Stimulated activated CD4-positive, alpha-beta T cell treated with anti-CD3 and anti-CD28 coated beads, Interleukin-12 subunit alpha, Interleukin-12 subunit beta, amount 100 ng/mL, for 48 hours (primary cell): ENCODE measurements around the gene CBX2.

ENCODE experiments used
- DNase-seq, 3 donors: peaks; one replicate each; pipeline ENCODE4 v3.0.0-alpha.2; 2020; ENCODE audit warnings: low read depth in 2 of 3, low spot score in 1 of 3

The CBX2 gene

DNA sequence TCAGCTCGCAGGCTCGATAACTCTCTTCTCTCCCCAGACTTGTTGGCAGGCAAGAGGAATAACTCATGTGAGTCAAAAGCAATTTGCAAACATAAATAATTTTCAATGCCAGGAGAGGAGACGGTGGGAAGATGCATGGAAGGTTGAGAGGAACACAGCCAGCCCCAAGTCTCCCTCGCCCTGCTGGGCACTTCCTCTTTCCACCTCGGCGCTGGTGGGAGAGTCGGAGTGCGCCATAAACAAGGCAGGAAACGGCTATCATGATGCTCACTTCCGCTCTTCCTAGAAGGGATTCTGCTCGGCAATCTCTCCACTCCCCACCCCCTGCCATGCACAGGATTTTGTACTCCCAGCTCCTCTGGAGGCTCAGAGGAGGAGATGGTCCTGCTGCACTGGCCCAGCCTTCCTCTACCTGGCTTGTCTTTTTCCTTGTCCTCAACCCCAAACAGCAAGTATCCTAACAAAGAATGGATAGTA is 48.3 kb downstream of the CBX2 start:
- no peak for DNase-seq

DNA sequence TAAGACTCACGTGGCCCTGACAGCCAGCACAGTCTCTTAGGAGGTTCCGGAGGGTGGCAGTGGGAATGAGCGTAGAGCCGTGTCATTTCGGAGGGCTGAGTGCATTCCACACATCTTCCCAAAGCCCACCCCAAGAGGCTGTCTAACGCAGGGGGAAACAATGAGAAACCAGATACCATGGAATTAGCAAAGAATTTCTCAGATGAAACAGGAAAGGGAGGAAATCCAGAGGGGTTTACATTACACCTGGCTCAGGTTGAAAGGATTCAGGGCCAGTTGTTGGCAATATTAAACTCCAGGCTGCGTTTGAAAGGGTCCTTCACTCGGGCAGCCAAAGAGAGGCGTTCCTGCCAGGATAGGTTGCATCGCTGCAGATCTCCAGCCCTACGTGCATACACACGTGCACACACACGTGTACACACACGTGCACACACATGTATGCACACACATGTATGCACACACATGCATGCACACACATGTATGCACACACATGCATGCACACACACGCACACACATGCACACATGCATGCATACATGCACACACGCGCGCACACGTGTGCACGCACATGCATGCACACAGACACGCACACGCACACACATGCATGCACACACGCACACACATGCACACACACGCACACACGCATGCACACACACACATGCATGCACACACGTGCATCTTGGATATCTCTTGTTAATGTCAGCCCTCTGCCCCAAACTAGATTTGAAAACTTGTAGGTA is 49.1 kb downstream of the CBX2 start:
- no peak for DNase-seq

DNA sequence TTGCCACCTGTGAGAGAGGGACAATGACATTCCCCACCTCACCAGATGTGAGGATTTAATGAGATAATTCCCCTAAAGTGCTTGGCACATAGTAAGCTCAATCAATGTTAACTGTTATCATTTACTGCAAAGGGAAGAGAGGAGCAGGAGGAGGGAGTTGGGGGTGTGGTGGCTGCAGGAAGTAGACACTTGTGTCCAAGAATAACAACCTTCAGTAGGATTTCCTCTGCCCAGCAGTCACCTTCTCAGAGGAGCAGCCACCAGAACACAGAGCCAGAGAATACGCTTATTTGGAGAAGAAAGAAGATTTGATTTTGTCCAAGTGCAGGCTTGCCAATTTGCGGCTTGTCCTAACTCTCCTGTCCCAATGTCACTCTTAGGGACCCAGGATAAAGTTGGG is 51.1 kb downstream of the CBX2 start:
- DNase-seq: no peak

DNA sequence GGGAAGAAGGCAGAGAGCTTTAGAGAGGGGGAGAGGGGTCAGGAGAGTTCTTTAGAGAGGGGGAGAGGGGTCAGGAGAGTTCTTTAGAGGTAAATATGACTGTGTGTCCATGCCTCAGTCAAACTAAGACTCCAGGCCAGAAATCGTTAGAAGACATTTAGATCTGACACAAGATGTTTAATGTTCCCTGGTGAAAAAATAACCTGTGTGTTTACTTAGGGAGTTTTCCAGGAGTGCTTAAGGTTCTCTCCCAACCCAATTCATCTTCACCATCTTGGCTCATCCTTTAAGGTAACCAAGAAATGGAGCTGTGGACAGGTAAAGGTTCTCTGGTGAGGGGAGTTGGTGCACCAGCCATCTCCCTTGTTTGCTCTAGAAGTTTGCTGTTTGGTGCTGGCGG is 51.5 kb downstream of the CBX2 start:
- DNase-seq: no peak

DNA sequence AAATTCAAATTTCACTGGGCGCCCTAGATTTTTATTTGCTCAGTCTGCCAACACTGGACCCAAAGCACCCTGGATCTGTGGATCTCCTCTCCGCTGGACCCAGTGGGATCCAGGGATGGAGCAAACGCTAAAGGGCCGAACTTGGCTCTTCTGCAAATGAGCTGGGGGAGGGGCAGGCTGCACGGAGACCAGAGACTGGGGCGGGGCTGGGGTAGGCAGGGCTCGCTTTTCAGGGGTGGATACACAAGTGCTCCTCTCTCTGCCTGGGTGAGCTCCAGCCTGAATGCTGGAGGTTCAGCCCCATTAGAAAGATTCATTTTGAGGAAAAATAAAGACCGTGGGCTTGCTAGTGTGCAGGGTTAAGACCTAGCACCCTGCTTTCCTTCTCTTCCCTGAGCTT is 52.4 kb downstream of the CBX2 start:
- DNase-seq: no peak

DNA sequence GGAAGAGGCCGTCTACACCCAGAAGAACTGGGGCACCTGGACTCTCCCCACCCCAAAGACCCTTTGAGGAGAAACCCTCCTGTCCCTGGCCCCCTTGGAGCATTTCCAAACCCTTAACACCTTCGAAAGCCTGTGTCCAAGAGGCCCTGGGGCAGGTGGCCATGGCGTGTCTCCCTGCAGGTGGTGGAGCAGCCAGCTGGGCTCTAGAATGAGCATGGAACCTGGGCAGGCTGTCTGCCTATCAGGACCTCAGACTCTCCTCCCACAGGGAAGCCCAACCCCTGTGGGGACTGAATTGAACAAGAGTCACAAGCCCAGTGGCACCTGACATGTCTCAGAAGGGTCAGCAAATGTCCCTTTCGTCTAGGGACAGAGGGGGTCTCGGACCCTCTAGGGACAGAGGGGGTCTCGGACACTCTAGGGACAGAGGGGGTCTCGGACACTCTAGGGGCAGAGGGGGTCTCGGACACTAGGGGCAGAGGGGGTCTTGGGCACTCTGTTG is 52.9 kb downstream of the CBX2 start:
- DNase-seq: no peak

DNA sequence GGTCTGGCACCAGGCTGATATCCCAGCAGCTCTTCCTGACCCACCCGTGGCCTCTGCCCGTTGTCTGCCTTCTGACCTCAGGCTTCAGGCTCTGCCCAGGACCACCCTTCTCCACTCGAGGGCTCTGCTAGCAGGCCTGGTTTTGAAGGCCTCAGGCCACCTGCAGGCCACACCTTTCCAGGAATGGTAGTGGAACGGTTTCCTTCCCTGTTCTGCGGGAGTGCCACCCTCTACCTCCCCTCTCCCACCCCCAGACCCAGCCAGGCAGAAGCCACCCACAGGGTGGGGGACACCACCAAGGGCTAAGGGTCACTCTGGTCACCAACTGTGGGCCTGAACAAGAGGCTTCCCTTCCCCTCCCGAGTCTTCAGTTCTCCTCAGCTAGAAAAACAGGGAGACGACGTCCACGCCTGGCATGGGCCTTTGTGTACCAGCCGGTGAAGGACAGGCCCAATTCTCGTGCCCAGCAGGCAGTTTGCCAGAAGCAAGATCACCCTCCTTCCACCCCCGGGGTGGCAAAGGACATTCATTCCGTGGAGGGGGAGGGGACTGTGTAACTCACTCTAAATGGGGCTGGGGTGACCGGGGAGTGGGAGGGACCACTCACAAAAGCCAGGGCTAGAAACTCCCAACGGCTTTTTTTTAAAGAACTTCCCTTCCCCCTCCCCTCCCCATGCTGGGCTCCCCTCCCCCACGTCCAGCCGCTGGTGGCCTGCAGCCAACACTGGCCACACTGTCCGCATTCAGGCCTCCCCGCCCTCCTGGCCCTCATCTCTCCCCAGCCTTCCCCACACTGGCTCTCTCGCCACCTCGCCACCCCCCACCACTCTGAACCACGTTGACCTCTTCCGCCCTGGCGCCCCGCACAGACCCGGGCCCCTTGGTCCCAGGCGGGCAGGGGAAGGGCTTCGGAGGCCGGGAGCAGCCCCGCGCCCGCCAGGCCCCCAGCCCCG is 53.6 kb downstream of the CBX2 start:
- DNase-seq: no peak

DNA sequence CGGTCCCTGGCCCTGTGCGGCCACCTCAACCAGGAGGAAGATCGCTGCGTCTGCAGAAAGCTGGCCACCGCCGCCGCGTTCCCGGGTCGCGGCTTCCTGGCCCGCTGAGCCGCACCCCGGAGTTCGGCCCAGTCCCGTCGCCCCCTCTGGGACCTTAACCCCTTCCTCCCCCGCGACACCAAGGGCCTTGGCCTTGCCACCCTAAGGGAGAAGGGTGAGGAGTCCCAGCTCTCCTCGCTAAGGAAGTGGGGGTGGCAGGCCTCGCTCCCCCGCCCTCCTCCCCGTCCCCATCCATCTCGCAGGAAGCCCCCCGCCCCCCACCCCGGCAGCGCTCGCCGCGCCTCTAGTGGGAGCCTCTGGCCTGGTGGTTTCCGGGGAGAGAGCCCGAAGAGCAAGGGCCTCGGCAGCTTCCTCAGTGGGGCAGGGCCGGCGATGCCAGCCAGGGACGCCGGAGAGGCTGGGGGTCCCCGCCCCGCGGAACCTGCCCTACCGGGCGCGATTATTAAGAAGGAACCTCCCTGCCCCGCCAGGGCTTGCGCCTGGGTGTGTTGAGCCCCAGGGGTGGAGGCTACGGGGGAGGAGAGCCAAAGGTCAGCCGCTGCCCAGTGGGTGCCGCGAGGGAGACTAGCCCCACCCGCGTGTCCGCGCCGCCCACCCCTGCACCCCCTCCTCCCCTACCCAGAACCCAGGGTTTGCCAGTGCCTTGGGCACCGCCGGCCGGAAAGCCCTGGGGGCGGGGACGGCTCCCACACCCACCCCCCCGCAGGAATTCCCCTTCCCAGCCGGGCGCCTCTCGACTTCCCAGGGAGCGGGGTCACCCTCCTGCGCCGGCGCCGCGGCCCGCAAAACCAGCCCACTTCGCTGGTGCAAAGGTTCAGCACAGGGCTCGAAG is 54.5 kb downstream of the CBX2 start:
- DNase-seq: no peak

DNA sequence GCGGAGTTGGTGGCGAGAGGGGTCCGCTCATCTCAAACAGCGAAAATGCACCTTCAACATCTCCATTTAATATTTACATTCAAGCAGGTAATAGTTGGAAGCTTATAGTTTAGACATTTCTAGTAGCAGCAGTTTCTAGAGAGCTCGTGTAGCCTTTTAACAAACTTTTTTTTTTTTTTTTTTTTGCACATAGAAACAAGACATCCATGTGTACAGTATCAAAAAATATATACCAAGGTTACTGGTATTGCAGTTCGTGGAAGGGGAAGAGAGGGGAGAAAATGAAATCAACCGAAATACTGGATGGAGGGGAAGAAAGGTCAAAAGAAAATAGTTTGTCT is 55.1 kb downstream of the CBX2 start:
- DNase-seq: no peak

DNA sequence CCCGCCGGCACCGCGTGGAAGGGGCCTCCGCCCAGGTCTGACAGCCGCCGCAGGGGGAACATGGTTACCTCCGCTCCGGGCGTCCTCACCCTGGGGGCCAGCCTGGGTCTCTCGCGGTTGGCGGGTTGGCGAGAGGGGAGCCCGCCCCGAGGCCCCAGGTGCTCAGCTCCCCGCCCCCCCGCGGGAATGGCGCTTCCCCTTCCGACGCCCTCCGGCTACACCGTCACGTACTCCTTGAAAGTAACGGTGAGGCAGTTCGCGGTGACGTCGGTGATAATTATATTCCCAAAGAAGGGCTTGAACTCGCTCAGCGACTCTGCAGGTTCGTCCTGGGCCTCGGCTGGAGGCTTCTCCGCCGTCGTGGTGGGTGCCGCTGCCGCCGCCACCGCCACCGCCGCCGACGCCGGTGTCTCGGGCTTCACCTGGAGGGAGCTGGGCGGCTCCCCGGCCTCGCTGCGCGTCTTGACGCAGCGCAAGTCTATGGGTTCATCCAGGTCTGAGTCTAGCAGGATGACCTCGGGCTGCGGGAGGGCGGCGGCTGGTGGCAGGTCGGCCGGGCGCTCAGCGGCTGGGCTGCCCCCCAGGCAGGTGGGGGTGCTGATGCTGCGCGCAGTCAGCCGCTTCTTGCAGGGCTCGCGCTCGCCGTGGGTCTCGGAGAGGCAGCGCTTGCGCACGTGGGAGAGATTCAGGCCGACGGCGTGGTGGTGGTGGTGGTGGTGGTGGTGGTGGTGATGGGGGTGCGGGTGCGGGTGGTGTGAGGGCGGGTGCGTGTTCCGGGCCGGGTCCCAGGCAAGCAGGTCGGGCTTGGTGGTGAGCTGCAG is 56.0 kb downstream of the CBX2 start:
- no peak for DNase-seq

DNA sequence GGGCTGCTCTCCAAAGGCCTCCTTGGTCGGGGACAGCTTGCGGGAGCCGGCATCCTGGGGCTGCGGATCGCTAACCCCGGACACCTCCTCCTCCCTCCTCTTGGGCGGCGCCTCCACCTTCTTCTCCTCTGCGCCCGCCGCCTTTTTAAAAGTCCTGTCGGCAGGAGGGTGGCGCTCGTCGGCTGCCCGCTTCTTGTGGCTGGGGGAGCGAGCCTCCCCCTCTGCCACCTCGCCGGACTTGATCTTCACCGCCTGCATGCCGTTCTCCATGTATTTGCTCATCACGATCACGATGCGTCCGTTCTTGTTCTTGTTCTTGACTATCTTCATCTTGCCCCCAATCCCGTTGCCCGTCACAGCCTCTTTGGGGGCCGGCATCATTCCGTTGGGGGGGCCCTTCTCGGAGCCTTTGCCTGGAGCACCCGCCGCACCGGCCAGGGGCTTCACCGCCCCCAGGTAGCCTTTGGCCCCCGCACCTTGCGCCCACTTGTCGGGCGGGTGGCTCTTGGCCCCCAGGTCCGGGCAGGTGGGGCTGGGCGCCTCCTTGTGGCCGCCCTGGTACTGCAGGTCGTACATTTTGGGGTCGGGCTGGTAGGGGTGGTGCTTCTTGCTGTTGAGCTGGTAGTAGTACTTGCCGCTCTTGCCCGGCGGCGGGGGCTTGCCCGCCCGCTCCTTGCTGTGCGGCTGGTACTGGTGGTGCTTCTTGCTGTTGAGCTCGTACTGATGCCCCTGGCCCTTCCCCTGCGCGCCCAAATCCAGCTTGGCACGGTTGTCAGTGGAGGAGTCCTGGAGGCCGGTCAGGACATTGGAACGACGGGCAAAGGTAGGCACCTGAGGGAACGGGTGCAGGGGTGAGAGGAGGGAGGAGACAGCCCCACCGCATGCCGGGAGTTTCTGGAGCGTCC is 56.9 kb downstream of the CBX2 start:
- no peak for DNase-seq

DNA sequence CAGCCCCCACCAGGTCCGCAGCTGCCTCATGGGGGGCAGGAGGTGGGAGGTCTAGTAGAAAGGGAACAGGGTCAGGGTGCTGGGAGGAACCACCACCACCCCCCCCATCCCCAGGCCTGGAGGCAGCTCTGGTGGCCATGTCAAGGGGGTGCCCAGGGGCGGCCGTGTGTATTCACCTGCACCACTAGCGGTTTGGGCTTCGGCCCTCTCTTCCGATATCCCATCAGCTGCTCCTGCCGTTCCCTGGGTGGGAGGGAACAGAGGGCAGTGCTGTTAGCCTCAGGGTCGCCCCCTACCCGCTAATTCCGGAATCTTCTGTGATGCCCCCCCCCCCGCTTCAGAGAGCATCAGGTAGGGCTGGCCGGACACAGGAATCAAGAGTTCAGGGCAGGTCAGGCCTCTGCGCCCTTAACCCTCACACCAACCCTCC is 57.5 kb downstream of the CBX2 start:
- DNase-seq: no peak

DNA sequence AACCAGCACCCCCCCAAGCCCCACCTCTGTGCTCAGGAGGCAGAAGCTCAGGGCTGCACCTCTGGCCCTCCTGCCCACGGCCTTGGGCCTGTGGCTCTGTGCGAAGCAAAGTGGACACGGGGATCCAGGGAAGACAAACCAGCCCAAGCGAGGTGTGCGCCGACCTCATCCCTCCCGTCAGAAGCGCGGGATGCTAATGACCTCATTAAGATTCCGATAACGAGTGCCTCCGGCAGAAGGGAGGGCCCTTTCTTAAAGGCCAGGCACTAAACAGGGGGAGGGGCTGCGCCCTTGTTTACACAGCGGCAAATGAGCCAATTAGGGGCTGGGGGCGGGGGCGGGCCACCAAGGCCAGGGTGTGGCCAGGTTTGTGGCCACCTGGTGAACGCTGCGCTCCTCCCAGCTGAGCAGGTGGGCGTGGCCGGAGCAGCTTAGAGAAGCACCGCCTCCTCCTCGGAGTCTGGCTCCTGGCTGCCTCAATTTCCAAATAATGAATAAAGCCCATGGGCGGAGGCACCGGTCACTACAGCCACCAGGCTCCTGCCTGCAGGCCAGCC is 58.1 kb downstream of the CBX2 start:
- no peak for DNase-seq

DNA sequence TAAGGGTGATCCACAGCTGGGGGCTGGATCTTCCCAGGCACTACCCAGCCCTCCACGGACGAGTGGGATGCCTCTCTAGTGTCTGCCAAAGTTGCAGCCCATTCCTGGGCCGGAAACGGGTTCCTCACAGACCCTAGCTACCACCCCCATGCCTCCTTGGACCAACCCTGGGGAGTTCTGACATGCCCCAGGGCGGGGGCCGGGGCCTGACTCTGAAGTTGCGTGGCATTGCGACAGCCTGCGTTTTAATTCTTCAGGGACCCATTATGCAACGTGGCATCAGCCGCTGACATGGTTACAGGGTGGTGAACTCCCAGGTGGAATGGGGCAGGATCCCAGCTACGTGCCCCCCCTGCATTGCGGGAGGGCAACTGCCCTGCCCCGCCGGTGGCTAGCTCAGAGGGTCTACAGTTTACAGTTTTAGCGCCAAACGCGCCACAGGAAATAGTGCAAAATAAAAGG is 58.6 kb downstream of the CBX2 start:
- no peak for DNase-seq

DNA sequence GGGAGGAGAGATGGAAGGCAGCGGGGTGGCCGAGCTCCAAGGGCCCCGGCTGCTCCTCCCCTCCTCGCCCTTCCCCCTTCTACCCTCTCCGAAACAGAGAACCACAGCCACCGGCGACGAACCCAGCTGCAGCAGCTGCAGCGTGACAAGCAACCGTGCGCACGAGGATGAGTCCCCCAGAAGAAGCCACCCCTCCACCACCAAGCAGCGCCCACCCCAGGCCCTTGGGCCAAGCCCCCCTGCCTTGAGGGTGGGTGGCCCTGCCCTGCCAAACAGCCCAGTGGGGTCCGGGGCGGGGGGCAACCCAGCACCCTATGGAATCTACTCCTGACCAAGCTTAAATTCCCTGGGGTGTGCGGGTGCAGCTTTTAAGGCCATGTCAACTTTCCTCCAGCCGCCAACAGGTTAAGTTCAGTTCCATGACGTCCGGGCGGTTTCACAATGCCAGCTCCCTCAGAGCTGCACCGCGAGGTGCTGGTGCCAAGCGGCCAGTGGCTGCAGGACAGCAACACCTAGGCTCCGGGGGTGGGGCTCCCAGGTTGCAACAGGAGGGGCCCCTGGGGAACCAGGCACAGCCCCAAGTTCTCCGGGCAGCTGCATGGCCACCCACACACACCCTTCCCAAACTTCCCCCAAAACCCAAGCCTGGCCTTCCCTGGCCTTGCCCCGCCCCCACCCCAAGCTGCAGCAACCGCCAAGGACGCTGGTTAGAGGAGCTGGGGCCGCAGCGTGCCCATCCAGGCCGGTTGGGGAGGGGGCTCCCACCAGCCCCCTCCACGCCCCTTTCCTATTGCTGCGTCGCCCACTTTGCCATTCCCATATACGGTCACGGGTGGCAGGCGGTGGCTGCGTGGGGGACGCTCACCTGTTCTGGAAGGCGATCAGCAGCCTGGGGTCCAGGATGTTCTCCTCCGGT is 59.3 kb downstream of the CBX2 start:
- peak in 2 of 3 donors; percentile 48 to 53 for DNase-seq
